Muscle of leg (tissue), 11 donors: ENCODE measurements around the gene CCNJL. TPM values are rescaled to one million over a fixed set of nuclear protein-coding genes. Genes with fewer than 3 reads are reported as not detected.
A peak's percentile ranks its signal among the peaks of the same experiment; 100 is the strongest.
"Not testable (repeated sequence)": the region's sequence is repeated elsewhere in the genome, so short reads cannot be mapped to it uniquely, and the experiment has no call there.

ENCODE experiments used
- DNase-seq: peaks from one replicate; pipeline ENCODE4 v3.0.0; 2013
- H3K27ac ChIP-seq: one replicate; pipeline ENCODE4 v1.5.1; 2013; ENCODE audit warnings: mild to moderate bottlenecking, low read length, control low read depth
- H3K27me3 ChIP-seq: one replicate; pipeline ENCODE4 v1.6.1; 2013; ENCODE audit warnings: low read length; ENCODE audit not compliant: control insufficient read depth, insufficient read depth
- H3K36me3 ChIP-seq: one replicate; pipeline ENCODE4 v1.6.1; 2013; ENCODE audit warnings: low read length; ENCODE audit not compliant: control insufficient read depth, insufficient read depth
- H3K4me1 ChIP-seq: one replicate; pipeline ENCODE4 v1.6.1; 2013; ENCODE audit warnings: low read length; ENCODE audit not compliant: control insufficient read depth, insufficient read depth
- H3K4me3 ChIP-seq: one replicate; pipeline ENCODE4 v1.5.1; 2013; ENCODE audit warnings: low read length, control low read depth
- H3K9me3 ChIP-seq: replicated peaks from 2 replicates; pipeline ENCODE4 v1.6.1; 2013; ENCODE audit warnings: low read depth, low read length; ENCODE audit not compliant: control insufficient read depth
- WGBS: methylation state at CpG from one replicate; pipeline ENCODE4 v1.1.5; 2013; ENCODE audit warnings: missing lambda C conversion rate; ENCODE audit not compliant: insufficient coverage; 5-methylcytosine and 5-hydroxymethylcytosine counted together
- polyA plus RNA-seq, 8 donors: library from polyadenylated mRNA; unstranded; fragments of 120-200 nt; gene quantifications; one replicate each; pipeline versions ENCODE4 v1.2.1 to v1.2.3, GENCODE V29; 2013; ENCODE audit warnings: inconsistent platforms in 1 of 8, low replicate concordance in 1 of 8; ENCODE audit not compliant: insufficient read length in 8 of 8, insufficient read depth in 1 of 8
- total RNA-seq: library from RNA; stranded (reverse); fragments of 120-200 nt; gene quantifications from one replicate; pipeline ENCODE4 v1.2.4, GENCODE V29; 2013

The CCNJL gene
- total and polyA plus RNA-seq, 9 donors: 3.8 to 6.6 (median 5.9) TPM

DNA sequence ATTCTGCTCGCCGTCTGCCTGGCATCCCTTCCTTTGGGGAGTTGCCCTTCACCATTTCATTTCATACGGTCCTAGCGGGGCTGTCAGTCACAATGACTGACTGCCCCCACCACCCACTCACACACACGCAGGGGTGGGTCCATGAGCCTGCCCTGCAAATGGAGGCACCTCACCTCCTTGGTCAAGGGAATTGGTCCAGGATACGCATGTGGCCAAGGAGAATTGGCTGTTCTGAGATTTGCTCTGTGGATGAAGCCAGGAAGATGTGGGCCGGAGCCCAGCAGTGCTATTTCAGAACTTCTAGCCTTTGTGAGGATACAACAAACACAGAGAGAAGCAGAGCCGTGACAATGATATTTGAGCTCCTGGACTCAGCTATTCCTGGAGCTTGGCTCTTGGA lies 41.0 kb upstream of the CCNJL start:
- WGBS: 47% methylated on average over 4 of the region's 8 CpGs
- peaks cover 50% of the 10 kb centered on the region for H3K36me3 ChIP-seq
- H3K9me3 ChIP-seq: no peaks in the 10 kb centered on the region
- peak; percentile 86 for DNase-seq
- H3K4me3 ChIP-seq: no peak overlapping the region
- peaks cover 38% of the 10 kb centered on the region for H3K4me1 ChIP-seq
- peak overlapping the region; percentile 40 for H3K27ac ChIP-seq
- no peaks in the 10 kb centered on the region for H3K27me3 ChIP-seq

DNA sequence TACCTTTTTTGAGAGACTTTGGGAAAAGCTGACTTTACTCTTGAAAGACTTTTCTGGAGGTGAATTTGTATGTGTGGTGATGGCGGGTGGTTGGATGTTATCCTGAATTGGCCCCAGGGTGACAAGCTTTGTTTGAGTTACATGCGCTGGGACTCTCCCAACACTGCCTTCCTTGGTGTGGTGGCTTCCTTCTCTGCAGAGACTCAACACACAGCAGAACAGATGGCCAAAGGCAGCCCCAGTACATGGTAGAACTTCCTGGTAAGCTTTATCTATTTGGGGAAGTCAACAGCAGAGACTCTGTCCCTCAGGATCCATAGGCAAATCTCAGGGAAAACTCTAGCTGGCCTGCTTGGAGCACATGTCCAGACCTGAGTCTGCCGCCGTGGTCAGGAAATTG lies 39.9 kb upstream of the CCNJL start:
- H3K9me3 ChIP-seq: no peaks in the 10 kb centered on the region
- 100% methylated on average over 2 of the region's 4 CpGs for WGBS

DNA sequence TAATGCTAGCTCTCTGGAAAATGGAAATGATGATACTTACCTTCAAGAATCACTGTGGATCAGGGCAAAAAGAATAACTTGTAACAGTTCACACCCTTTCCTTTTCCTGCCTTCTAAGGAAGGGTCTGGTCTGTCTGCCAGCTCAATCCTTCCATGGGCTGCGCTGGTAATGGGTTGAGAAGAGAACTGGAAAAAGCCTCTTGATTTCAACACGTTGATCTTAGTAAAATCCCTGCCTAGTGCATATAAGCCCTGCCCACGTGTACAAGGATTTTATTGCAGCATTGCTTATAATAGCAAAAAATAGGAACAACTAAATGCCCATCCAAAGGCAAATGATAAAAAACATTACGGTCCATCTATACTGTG lies 37.6 kb upstream of the CCNJL start:
- Histone ChIP-seq H3K27me3 (no peaks in the 10 kb centered on the region), H3K4me3 (no peak overlapping the region), H3K36me3 (peaks cover 54% of the 10 kb centered on the region), H3K27ac (no peak overlapping the region), H3K9me3 (no peaks in the 10 kb centered on the region), H3K4me1 (peaks cover 27% of the 10 kb centered on the region)
- no peak for DNase-seq
- WGBS: no CpG with 5 or more reads among the region's 4 CpGs

More for the DNA sequence above, 39.9 kb upstream of the CCNJL start:
- no peak for DNase-seq
- Histone ChIP-seq H3K27me3 (no peaks in the 10 kb centered on the region), H3K4me1 (peaks cover 35% of the 10 kb centered on the region), H3K4me3 (no peak overlapping the region), H3K27ac (no peak overlapping the region), H3K36me3 (peaks cover 56% of the 10 kb centered on the region)

GRCh38 chr5:160349249-160349934 lies 37.0 kb upstream of the CCNJL start:
- Histone ChIP-seq H3K36me3 (peaks cover 49% of the 10 kb centered on the region), H3K27ac (no peak overlapping the region), H3K4me1 (peaks cover 26% of the 10 kb centered on the region), H3K9me3 (no peaks in the 10 kb centered on the region), H3K4me3 (no peak overlapping the region), H3K27me3 (no peaks in the 10 kb centered on the region)
- WGBS: 96% methylated on average over 27 of the region's 27 CpGs
- DNase-seq: no peak

DNA sequence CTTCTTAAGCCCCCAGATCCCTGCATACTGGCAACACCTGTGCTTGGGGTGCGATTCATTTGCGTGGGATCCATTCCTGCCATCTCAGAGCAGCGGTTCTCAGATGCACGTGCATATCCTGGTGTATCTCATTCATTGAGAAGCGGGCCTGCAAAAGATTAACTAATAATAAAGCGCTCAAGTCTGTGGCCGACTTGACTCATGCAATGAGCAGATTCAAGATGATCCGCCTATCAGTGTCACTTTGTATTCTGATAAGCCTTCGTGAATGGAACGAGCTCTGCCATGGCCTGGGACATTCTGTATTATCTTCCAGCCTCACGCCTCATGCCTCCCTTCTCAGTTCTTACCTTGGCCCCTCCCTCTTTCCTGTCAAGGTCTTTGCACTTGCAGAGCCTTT lies 35.7 kb upstream of the CCNJL start:
- no peak overlapping the region for H3K27ac ChIP-seq
- peaks cover 39% of the 10 kb centered on the region for H3K36me3 ChIP-seq
- DNase-seq: no peak
- H3K27me3 ChIP-seq: no peaks in the 10 kb centered on the region
- peaks cover 20% of the 10 kb centered on the region for H3K4me1 ChIP-seq
- H3K4me3 ChIP-seq: no peak overlapping the region
- 81% methylated on average over 11 of the region's 11 CpGs for WGBS
- H3K9me3 ChIP-seq: no peaks in the 10 kb centered on the region

- H3K36me3 ChIP-seq: peaks cover 33% of the 10 kb centered on the region
- H3K27ac ChIP-seq: no peak overlapping the region
- H3K4me3 ChIP-seq: no peak overlapping the region
- no peaks in the 10 kb centered on the region for H3K9me3 ChIP-seq
- H3K27me3 ChIP-seq: no peaks in the 10 kb centered on the region
- H3K4me1 ChIP-seq: peaks cover 22% of the 10 kb centered on the region
- DNase-seq: peak; percentile 93
- WGBS: no CpG with 5 or more reads among the region's 6 CpGs
Observed at GRCh38 chr5:160347448-160347847, 35.1 kb upstream of the CCNJL start.

DNA sequence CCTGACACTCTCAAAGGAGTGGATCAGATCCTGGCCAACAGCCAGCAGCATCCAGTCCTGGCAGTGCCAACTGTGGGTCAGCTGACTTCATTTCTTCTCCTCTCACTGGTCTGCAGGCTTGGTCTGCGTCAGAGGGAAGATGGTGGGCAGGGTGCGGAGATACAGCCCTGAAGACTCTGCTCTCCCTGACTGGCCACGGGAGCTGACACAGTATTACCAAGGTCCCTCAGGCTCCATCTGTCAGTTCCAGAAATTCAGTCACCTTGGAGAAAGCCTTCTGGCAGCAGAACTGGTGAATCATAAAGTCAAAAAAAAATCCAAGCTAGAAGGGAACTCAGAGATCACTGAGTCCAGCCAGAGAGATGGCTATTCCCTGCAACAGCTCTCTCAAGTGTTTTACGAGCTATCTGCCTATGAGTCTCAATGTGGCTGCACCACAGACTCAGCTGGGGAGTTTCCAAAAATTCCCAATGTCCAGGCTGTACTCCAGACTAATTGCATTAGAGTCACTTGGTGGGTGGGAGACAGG lies 30.1 kb upstream of the CCNJL start:
- Histone ChIP-seq H3K4me1 (peaks cover 17% of the 10 kb centered on the region), H3K27ac (no peak overlapping the region), H3K9me3 (no peaks in the 10 kb centered on the region), H3K4me3 (no peak overlapping the region), H3K36me3 (peaks cover 5% of the 10 kb centered on the region), H3K27me3 (no peaks in the 10 kb centered on the region)
- 87% methylated on average over 4 of the region's 4 CpGs for WGBS
- DNase-seq: no peak

DNA sequence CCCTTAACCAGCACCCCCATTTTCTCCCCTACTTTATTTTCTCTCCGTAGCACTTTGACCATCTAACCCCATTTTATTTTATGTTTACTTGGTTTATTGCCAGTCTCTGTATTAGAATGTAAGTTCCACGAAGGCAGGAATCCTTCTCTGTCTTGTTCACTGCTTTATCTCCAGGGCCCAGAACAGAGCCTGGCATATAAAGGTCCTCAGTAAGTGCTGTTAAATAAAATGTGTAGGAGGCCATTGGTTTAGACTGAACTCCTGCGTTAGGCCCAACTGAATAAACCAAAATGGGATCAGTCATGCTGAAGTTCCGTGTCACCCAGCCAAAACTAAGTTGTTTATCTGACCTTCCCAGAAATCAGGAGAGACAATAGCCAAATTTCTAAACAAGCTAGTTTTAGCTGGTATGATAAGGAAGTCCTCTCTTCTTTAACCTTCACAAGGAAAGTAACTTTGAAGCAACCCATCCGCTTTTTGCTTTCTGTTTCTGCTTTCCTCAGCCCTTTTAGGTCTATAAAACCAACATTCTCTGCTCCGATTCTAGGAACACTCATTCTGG lies 29.0 kb upstream of the CCNJL start:
- DNase-seq: no peak
- Histone ChIP-seq H3K9me3 (no peaks in the 10 kb centered on the region), H3K36me3 (peaks cover 2% of the 10 kb centered on the region), H3K4me1 (peaks cover 11% of the 10 kb centered on the region), H3K27ac (no peak overlapping the region), H3K4me3 (no peak overlapping the region), H3K27me3 (no peaks in the 10 kb centered on the region)
- 88% methylated on average over 1 of the region's 6 CpGs for WGBS

DNA sequence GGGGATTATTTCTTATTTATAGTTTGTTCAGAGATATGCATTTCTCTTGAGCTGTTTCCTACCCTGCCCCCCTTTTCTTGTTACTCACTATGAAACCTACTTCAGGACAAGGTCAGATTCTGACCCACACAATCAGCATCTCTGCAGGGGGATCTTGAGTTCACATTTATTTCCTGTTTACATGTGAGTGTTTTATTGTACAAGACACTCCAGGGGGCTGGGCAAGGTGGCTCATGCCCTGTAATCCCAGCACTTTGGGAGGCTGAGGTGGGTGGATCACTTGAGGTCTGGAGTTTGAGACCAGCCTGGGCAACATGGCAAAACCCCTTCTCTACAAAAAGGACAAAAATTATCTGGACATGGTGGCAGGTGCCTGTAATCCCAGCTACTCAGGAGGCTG lies 28.1 kb upstream of the CCNJL start:
- not testable (repeated sequence) for H3K9me3 ChIP-seq, DNase-seq, H3K4me3 ChIP-seq, H3K36me3 ChIP-seq, H3K27ac ChIP-seq, H3K27me3 ChIP-seq
- peaks cover 11% of the 10 kb centered on the region for H3K4me1 ChIP-seq

DNA sequence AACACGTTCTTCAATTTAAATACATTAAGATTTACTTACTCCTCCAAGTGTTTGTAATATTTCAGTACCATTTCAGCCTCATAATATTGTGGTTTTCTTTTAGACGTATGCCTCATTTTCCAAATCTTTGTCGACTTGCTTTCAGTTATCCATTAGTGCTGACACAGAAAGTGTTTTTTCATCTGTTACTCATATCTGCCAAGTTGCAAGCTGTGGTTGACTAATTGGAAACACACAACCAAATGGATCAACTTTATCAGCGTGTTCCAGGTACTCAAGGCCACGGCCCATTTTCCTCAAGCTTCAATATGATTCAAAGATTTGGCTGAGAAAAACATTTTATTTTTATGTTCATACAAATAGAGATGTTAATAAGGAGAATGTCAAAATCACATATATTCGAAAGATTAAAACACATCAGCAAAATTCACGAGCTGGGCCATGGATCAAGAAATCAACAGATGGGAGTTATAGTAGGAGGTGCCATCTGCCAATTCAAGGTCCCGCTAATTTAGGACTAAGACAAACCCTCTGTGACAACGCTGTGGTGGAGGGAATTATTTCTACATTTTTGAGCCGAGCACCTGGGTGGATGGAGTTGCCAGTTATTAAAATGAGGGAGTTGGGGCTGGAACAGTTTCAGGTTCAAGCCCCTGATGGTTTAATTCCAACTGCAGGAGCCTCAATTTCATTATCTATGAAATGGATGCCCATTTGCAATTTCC lies 27.2 kb upstream of the CCNJL start:
- peaks cover 2% of the 10 kb centered on the region for H3K36me3 ChIP-seq
- no peaks in the 10 kb centered on the region for H3K9me3 ChIP-seq
- DNase-seq: no peak
- no peak overlapping the region for H3K4me3 ChIP-seq
- no peaks in the 10 kb centered on the region for H3K27me3 ChIP-seq
- H3K27ac ChIP-seq: no peak overlapping the region
- WGBS: 30% methylated on average over 2 of the region's 10 CpGs
- H3K4me1 ChIP-seq: peaks cover 4% of the 10 kb centered on the region
